ENCODE data around the gene F2R. TPM values are rescaled to one million over a fixed set of nuclear protein-coding genes. Genes with fewer than 3 reads are reported as not detected.

The F2R gene
- total and polyA plus RNA-seq, 2 of the 8 experiments (the other 6 are each of a cell fraction or from before 2014, with no cell fraction given): 23.8 to 29.1 TPM

- Histone ChIP-seq H3K14ac (ENCODE audit: insufficient read length) (no peak overlapping the region), H4K5ac (ENCODE audit: insufficient read length, low read depth, low read length) (no peak overlapping the region), H3K56ac (replicated peaks; ENCODE audit: insufficient read length, low read depth, low read length) (no peak overlapping the region), H2BK5ac (ENCODE audit: low read depth, low read length) (no peak overlapping the region), H3K18ac (ENCODE audit: extremely low read depth, low read length) (no peak overlapping the region), H2BK15ac (ENCODE audit: low read length) (no peak overlapping the region), H3K27ac (ENCODE audit: low read depth, low read length) (no peak overlapping the region), H4K20me1 (replicated peaks in 1 of 2; ENCODE audit: control insufficient read depth in 1 of 2, insufficient read depth in 2 of 2, low read length in 2 of 2) (no peaks in the 10 kb centered on the region), H2BK12ac (ENCODE audit: low read depth, low read length) (no peak overlapping the region), H3K23ac (ENCODE audit: insufficient read length) (no peak overlapping the region), H4K91ac (replicated peaks; ENCODE audit: insufficient read length, low read length) (no peak overlapping the region), H3K4me2 (ENCODE audit: insufficient read depth in 1 of 2, low read depth in 2 of 2, low read length in 2 of 2) (no peak overlapping the region), H3K79me2 (ENCODE audit: control insufficient read depth in 1 of 2, insufficient read depth in 2 of 2, low read length in 2 of 2) (no peaks in the 10 kb centered on the region), H2AK5ac (ENCODE audit: low read depth, low read length) (no peak overlapping the region), H3K9ac (replicated peaks in 1 of 4; ENCODE audit: extremely low read depth in 1 of 4, low read depth in 3 of 4, low read length in 3 of 4) (no peak overlapping the region), H2AFZ (ENCODE audit: low read length) (no peak overlapping the region), H3K27me3 (replicated peaks in 1 of 4; ENCODE audit: control insufficient read depth in 3 of 4, extremely low read depth in 1 of 4, insufficient read depth in 3 of 4, low read length in 3 of 4) (no peaks in the 10 kb centered on the region), H4K8ac (ENCODE audit: extremely low read depth, insufficient read depth, low read length) (no peak overlapping the region), H3K36me3 (ENCODE audit: control insufficient read depth in 2 of 4, insufficient read depth in 4 of 4, low read length in 3 of 4) (no peaks in the 10 kb centered on the region; a peak in 2 of 8 replicates), H3K4ac (replicated peaks; ENCODE audit: insufficient read length, low read depth, low read length) (no peak overlapping the region), H3K4me3 (ENCODE audit: extremely low read depth in 1 of 4, insufficient read depth in 2 of 4, low read depth in 3 of 4, low read length in 4 of 4) (no peak overlapping the region), H2BK20ac (ENCODE audit: low read length) (no peak overlapping the region), H3K4me1 (replicated peaks in 1 of 4; ENCODE audit: control insufficient read depth in 3 of 4, insufficient read depth in 4 of 4, low read length in 3 of 4) (no peaks in the 10 kb centered on the region), H3K23me2 (ENCODE audit: low read depth, low read length) (no peaks in the 10 kb centered on the region), H3K79me1 (ENCODE audit: low read depth, low read length) (no peaks in the 10 kb centered on the region), H2BK120ac (replicated peaks; ENCODE audit: low read depth, low read length) (no peak overlapping the region), H3K9me3 (ENCODE audit: insufficient read depth in 2 of 2, low read depth in 1 of 2, low read length in 1 of 2) (no peaks in the 10 kb centered on the region)
- no peak for FAIRE-seq
- CTCF ChIA-PET (ENCODE audit: partially characterized antibody): interaction anchor here (0.6 to 1.5 kb wide), 5 partner anchors 11 to 88 kb away, joined by 3 to 4 read pairs (median 3); no protein-coding TSS in a partner anchor
- no peak for DNase-seq (ENCODE audit: low read depth in 1 of 2, low spot score in 2 of 2)
- TF ChIP-seq CTBP2 (IDR thresholded peaks at IDR 0.05; ENCODE audit: borderline replicate concordance, insufficient read depth, insufficient read length, low read length) (no peak), SRF (IDR thresholded peaks at IDR 0.05; ENCODE audit: low read depth, low read length) (no peak), CTCF (IDR thresholded peaks at IDR 0.05; ENCODE audit: control extremely low read depth in 1 of 3, insufficient read depth in 1 of 3, low read depth in 1 of 3, low read length in 3 of 3) (no peak)
- POLR2A ChIA-PET (ENCODE audit: partially characterized antibody): no interaction called here
- 93% methylated on average over 3 of the region's 3 CpGs; no CpG with 5 or more reads in 1 of the 2 experiments for WGBS, 2 experiments (ENCODE audit: extremely low coverage in 1 of 2, insufficient coverage in 1 of 2, insufficient read length in 1 of 2, insufficient replicate concordance in 2 of 2, low coverage in 1 of 2, low lambda C conversion rate in 2 of 2, missing lambda C conversion rate in 1 of 2)
Observed at GRCh38 chr5:76690037-76690679, 25.8 kb upstream of the F2R start.

Data from H1 (cell line).